GM21825 (cell line): ENCODE measurements around the gene CD2BP2.
"Not testable (repeated sequence)": the region's sequence is repeated elsewhere in the genome, so short reads cannot be mapped to it uniquely, and the experiment has no call there.

Source experiments
- ATAC-seq: cut with Tn5 transposase; IDR thresholded peaks from one replicate; pipeline ENCODE4 v1.9.1; 2021; ENCODE audit warnings: mild to moderate bottlenecking, moderate library complexity; ENCODE audit not compliant: unreplicated experiment

Gene CD2BP2

DNA sequence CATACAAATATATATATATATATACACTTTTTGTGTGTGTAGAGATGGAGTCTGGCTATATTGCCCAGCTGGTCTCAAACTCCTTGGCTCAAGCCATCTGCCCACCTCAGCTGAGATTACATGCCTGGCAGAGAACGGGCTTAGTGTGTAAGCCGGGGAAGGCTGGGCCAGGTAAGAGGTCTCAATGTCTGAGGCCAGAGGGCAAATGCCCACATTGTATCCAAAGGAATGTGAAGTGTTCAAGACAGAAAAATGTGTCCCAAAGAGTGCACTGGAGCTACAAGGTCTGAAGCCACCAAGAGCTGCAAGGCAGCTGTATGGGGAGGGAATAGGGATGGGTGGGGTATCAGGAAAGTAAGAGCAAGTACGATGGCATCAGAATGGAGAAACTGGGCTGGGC lies 8.8 kb downstream of the CD2BP2 start:
- ATAC-seq: no peak

DNA sequence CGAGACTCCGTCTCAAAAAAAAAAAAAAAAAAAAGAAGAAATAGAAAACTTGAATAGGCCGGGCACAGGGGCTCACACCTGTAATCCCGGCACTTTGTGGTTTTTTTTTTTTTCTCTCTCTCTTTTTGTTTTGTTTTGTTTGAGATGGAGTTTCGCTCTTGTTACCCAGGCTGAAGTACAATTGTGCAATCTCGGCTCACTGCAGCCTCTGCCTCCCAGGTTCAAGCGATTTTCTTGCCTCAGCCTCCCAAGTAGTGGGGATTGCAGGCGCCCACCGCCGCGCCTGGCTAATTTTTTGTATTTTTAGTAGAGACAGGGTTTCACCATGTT lies 11.7 kb downstream of the CD2BP2 start:
- not testable (repeated sequence) for ATAC-seq

DNA sequence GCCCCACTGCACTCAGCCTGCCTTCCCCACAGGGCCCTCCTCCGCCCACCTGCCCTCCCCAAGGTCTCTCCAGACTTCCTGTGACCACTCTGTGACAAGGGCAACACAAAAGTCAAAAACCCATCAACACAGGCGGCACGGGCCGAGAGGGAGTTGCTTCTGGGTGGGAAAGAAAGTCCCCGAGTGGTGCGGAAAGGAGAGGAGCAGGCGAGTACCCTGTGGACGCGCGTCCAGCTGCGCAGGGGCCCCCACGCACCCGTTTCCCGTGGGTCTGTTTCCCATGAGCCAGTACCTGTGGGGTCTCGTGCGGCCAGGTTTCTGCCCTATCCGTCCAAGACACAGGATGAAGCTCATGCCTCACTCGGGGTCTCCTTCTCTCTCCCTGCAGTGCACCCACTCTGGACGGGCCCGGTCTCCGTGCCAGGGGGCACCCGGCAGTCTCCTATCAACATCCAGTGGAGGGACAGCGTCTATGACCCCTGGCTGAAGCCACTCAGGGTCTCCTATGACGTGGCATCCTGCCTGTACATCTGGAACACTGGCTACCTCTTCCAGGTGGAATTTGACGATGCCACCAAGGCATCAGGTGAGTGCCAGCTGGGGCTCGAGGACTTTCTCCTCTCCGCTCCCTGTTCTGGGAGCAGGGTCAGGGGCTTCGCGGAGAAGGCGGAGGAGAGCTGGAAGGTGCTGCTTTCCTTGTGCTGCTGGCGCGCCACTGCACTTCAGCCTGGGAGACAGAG lies 12.2 kb downstream of the CD2BP2 start:
- no peak for ATAC-seq

DNA sequence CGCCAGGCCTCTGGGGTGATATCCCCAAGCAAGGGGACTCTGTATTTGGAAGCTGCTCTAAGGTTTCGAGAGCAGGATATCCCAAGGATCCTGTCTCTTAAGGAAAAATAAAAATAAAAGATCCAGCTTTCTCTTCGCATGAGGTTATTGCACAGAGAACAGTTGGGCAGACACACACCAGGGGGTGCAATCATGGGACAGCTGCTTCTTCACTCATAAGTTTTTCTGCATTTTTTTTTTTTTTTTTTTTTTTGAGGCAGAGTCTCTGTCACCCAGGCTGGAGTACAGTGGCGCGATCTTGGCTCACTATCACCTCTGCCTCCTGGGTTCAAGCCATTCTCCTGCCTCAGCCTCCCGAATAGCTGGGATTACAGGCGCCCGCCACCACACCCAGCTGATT lies 13.1 kb downstream of the CD2BP2 start:
- ATAC-seq: not testable (repeated sequence)

DNA sequence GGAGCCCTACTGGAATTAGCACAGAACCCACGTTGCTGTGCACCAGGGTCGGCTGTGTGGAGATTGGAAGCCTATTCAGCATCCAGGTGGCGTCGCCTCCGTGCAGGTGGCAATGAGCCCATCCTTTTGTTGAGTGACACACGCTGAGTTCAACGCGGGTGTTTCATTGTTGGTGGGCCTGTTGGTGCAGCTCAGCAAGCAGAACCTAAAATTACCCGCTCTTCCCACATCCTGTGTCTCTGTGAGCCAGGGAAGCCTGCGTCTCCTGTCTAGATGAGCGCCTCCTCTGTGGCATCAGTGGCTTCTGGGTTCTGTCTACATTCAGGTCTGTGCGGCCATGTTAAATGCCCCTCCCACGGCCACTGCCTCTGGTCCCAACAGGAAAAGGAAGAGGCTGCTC lies 14.5 kb downstream of the CD2BP2 start:
- ATAC-seq: no peak

DNA sequence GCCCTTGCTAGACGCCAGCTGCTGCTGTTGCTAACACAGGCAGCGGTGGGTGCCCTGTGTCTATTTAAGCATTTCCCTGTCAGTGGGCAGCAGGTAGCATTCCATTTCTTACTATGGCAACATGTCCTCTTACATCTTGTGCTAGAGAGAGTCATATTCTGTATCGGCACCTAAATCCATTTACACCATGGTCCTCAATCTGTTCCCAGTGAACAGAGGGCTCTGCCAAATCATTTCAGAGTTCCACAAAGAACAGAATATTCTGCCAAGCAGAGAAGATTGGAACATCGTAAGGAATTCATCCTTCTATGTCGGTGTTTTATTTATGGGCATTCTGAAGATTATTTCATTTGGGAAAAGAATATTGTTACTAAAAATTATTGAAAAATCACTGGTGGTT lies 16.4 kb downstream of the CD2BP2 start:
- ATAC-seq: not testable (repeated sequence)

DNA sequence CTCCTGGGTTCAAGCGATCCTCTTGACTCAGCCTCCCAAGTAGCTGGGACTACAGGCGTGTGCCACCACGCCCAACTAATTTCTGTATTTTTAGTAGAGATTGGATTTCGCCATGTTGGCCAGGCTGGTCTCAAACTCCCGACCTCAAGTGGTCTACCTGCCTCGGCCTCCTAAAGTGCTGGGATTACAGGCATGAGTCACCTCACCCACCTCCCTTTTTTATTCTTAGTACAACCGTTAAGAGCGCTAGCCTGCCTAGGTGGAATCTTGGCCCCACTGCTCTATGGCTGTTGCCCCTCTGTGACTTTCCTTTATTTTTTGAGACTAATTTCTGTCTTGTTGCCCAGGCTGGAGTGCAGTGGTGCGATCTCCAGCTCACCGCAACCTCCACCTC lies 17.1 kb downstream of the CD2BP2 start:
- ATAC-seq: not testable (repeated sequence)

DNA sequence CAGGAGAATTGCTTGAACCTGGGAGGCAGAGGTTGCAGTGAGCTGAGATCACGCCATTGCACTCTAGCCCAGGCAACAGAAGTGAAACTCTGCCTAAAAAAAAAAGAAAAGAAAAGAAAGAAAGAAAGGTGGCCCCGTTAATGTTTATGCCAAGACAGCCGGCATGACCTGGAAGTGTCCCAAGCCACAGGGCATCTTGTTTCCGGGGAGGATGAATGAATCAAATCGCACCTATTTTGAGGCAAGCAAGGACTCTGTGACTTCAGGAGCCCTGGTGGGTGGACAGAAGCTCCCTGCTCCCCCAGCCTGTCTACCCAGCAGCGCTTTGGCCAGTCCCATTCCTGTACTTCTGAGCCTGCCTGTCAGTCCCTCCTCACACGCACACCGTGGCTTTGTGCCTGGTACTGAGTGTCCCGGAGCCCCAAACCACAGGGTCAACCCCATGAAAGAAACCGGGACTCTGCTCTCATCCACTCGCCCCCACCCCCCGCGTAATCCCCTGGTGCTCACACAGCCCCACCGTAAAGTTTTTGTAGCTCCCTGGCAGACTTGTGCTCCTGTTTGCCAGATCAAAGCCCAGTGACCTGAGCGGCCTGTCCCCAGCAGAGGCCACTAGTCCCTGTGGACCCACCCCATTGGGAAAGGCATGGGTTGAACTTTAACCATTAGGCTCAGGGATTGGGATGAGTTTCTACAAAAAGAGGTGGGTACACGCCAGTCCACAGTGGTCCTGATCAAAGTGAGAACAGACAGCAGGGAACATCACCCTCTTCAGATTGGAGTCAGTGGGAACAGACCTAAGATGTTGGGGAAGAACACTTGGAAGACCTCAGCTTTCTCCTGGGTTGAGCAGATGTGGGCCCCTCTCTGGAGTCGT lies 19.3 kb downstream of the CD2BP2 start:
- peak; percentile 27 for ATAC-seq

DNA sequence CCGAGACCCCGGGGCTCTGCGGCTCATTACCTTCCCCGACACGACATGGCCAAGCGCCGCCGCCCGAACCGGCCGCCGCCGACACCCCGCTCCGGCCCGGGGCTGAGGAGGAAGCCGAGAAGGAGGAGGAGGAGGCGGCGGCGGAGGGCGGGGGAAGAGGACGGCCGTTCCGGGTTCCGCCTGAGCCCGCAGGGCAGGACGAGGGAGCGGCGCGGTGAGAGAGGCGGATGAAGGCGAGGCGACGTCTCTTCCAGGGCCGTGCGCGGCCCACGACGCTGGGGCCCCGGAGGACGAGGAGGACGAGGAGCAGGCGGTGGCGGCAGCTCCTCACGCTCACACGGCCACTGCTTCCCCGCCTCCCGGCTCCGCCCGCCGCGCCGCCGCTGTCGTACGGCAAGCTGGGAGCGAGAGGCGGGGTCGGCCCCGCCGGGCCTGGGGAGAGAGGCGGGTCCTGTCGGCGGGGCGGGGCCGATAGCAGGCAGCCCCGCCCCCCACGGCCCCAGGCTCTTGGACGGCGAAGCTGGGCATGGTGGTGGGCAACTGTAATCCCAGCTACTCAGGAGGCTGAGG lies 20.0 kb downstream of the CD2BP2 start:
- ATAC-seq: peak; percentile 65

DNA sequence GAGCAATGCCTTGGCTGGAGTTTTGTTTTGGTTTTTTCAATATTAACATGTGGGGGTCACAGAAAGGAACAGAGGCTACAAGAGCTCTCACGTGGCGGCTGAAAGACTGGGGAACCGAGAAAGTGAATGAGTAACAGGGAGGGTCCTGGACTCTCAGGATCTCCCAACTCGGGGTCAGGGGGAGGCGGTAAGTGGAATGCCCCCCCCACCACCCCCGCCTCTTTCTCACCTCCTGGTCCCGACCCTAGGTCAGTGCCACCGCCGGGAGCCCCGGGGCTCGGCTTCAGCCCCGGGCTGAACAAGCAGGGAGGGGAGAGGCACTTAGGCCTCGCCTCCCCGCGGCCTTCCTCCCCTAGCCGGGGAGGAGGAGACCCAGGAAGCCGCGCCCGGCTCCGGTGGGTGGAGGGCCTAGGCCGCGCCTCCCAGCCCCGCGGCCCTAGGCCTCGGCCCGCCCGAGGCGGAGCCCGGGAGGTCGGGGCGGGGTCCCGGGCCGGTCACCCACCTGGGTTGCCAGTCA lies 20.6 kb downstream of the CD2BP2 start:
- peak; percentile 79 for ATAC-seq

DNA sequence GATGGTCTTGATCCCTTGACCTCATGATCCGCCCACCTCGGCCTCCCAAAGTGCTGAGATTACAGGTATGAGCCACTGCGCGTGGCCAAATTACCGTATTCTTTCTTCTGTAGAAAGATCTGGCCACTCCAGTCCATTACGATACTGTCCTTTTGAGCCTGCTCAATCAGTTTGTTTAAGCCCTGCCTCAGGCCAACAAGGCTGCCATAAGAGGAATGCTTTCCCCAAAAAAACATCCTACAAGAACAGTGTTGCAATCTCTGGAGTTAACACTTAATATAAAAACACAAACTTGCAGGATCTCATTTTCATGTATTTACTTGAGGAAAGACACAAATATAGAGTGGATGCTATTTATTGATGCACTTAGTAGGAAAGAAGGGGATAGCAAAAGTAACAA lies 30.9 kb downstream of the CD2BP2 start:
- ATAC-seq: not testable (repeated sequence)

DNA sequence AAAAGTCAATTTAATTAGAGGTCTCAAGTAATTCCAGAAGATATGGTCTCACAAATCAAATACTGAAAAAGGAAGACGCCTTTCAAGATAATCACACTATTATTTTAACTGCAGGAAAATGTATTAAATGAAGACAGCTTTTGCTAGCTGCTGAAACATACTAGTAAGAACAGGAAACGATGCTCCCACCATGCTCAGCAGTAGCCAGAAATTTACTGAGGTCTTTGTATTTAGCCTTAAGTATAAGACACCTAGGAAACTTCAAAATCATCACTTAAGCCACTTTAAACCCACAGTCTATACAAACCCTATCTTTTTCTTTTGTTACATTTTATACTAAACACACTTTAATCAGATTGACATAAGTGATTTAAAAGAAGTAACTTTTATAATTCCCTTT lies 36.5 kb downstream of the CD2BP2 start:
- ATAC-seq: not testable (repeated sequence)

DNA sequence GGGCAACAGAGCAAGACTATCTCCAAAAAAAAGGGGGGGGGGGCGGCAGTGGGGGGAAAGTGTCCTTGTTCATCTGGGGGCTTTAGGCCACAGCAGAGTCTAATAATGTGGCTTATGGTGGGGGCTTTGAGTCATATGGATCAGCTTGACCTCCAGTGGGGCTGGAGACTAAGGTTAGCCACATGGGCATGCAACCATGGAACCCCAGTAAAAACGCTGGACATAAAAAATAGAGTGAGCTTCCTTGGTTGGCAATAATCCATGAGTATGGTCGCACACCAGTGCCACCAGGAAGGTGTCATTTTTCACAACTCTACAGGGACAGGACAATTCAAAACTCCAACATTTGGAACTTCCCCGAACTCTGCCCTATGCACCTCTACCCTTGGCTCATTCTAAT lies 44.2 kb downstream of the CD2BP2 start:
- ATAC-seq: not testable (repeated sequence)

DNA sequence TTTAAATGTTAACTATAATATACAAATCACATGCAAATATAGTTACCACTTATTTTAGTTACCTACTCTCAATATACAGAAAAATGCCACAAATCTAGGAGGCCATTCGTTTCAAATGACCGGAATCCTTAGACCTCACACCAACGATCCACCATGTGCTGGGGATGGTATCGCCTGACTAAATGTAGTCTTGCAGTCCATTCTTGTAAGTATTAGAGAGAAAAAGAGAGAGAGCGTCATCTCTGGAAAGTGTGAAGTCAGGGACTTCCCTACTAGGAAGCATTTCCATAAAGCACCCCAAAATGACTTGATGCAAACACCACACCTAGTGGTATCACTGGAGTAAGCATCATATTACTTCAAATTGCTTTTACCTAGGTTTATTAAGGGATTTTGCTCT lies 45.9 kb downstream of the CD2BP2 start:
- not testable (repeated sequence) for ATAC-seq
